AG08396 (cell line): ENCODE measurements around the gene ARHGDIB.

Source experiments
- DNase-seq: peaks from one replicate; pipeline ENCODE4 v3.0.0; 2012; ENCODE audit warnings: low spot score, mixed read lengths

ARHGDIB gene

DNA sequence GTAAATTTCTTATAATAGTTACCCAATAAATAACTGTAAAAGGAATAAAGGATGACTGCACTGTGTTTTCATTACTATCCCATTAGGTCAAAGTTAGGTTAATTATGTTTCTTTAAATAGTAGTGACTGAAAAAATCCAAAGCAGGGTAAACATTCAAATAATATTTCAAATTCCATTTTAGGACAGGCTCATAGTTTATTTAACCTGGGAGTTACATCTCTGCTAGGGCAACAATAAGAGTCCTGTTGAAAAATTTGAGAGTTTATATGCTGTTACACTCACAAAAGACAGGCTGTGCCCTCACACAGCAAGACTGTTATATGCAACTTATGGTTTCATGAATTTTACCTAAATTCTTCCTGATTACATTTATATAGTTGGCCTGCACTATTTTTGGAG is 31.1 kb downstream of the ARHGDIB start:
- no peak for DNase-seq

DNA sequence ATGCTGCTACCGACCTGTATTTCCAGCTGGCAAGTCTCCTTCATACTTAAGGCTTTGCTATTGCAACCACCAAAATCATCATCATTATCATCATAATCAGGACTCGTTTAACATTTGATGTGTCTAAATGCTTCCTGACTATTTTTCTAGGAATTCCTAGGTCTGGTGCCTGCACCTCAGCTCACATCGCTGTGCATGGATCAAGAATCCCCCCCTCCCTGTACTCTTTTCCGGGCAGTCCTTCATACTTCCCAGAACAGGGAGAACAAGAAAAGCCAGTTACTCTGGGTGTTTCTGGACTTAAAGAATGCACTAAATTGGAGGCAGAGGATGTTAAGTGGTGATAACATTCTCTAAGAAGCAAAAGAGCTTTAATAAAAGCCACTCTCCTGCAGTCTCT is 32.5 kb downstream of the ARHGDIB start:
- no peak for DNase-seq

DNA sequence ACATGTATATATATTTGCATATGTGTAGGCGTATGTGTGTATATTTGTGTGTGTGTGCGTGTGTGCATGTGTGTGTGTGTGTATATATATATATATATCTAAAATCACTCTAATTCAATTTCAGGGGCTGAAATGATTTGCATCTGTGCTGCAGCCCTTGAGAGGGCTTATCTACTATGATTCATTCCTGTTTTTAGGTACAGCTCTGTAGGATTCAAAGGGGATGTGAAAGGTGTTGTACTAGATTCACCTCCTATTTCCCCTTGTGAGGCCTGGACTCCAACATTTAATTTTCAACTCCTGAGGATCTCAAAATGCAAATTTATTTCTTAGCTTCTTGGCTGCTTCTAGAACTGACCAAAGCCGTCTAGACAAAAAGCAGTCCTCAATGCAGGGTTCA is 34.1 kb downstream of the ARHGDIB start:
- DNase-seq = no peak

DNA sequence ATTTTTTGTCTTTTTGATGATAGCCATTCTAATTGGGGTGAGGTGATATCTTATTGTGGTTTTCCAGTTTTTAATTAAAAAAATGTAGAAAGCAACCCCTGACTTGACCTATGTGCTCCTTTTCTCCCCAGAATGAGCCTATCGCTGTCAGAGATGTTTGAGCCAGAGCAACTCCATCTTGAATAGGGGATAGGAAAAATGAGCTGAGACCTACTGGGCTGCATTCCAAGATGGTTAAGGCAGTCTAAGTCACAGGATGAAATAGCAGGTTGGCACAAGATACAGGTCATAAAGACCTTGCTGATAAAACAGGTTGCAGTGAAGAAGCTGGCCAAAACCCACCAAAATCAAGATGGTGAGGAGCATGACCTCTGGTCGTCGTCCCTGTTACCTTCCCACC is 36.9 kb downstream of the ARHGDIB start:
- no peak for DNase-seq

DNA sequence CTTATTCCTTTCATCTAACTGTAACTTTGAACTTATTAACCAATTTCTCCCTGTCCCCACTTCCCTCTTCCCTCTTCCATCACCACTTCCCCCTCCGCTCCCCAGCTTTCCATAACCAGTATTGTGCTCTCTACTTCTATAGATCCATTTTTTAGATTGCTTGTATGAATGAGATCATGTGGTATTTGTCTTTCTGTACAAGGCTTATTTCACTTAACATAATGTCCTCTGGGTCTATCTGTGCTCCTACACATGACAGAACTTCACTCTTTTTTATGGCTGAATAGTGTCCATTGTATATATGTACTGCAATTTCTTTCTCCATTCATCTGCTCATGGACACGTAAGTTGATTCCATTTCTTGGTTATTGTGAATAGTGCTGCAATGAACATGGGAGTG is 37.5 kb downstream of the ARHGDIB start:
- no peak for DNase-seq

DNA sequence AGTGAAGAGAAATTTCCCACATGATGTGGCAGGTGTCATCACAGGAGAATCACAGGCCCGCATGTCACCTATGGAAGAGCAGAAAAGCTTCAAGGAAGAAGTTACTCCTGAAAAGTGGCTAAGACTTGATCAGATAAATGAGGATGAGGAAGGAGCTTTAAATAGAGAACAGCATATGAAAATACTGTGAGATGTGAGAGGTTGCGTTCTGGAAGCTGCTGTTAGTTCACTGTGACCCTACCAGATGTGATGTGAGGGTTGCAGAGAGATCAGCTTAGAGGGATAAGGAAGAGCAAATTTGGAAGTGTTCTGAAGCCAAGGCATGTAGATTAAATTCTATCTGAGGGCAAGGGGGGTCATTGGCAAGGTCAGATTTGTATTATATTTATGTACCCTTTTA is 40.2 kb downstream of the ARHGDIB start:
- DNase-seq = no peak

DNA sequence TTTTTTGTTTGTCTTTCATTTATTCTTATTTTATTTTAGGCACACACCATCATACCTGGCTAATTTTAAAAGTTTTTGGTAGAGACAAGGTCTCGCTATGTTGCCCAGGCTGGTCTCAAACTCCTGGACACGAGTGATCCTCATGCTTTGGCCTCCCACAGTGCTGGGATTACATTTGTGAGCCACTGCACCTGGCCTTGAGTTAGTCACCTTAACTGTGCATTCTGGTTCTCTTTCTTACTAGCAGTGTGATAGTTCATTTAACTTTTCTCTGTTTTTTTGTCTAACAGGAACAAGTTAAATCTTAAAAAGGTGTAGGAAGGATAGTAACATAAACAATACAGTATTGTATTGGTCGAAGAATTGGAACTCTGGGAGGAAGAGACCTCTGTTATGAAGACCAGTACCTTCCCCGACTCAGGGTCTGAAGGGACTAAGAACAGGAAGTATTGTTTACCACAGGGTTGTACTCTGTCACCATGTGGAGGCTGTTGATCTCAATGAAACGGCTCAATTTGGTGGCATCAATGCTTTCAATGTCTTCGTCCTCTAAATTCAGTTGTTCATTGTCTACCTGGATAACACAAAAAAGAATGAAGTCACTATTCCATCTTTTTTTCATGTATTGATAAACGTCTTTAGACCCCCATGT is 40.8 kb downstream of the ARHGDIB start:
- no peak for DNase-seq

DNA sequence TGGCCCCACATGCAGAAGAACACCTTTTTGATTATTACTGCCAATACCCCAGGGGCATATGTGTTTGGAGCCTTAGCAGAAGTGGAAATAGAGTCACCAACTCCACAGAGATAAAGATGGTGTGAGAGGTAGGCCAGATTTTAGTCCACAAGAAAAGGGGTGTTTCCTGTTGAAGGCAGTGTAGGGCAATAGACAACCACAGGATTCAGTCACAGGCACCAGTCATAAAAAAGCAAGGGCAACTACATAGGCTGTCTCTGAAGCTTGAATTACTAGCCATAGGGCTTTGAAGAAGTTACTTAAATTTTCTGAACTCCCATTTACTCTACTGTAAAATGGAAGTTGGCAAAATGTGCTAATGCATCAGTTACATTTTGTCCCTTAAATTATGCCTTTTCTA is 41.9 kb downstream of the ARHGDIB start:
- DNase-seq = no peak

DNA sequence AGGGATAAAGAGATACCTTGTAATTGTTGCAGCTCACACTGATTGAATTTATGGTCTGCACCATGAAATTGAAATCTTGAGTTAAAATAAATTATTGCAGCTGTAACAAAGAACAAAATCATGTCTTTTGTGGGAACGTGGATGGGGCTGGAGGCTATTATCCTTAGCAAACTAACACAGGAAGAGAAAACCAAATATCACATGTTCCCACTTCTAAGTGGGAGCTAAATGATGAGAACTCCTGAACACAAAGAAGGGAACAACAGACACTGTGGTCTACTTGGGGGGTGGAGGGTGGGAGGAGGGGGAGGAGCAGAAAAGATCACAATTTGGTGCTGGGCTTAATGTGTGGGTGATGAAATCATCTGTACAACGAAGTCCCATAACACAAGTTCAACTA is 45.7 kb downstream of the ARHGDIB start:
- no peak for DNase-seq

DNA sequence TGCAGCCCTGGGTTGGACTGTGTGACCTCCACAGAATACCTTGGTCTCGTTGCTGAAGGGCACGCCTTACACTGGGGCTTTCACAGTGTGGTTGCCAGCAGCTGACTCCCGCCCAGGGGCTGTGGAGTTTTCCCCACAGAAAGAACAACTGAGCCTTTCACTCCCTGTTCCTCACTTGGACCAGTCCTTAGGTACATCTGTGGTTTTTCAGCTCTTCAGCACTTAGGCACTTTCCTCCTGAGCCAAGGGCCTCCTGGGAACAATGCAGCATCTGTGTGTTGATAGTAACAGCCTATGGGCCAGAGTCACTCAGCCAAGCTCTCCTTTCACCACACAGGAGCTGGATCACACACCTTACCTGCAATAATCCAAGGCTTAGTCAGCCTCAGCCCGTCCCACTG is 48.0 kb downstream of the ARHGDIB start:
- DNase-seq = no peak

DNA sequence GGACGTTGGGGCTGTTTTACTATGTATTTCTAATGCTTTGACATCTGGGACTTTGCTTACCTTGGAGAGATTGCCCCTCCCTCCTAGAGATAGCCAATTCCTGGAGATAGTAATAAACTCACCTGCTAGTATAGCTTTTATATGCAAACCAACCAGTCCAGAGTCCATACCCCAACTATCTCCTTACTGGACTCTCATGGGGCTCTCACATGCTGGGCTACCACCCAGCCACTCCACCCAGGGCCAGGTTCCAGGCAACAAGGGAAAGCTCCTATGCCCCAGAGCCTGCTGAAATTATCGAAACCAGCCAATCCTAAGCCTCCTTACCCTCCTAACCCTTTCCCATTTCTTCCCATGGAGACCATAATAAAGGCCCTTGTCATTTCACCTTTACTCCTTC is 50.3 kb downstream of the ARHGDIB start:
- no peak for DNase-seq

DNA sequence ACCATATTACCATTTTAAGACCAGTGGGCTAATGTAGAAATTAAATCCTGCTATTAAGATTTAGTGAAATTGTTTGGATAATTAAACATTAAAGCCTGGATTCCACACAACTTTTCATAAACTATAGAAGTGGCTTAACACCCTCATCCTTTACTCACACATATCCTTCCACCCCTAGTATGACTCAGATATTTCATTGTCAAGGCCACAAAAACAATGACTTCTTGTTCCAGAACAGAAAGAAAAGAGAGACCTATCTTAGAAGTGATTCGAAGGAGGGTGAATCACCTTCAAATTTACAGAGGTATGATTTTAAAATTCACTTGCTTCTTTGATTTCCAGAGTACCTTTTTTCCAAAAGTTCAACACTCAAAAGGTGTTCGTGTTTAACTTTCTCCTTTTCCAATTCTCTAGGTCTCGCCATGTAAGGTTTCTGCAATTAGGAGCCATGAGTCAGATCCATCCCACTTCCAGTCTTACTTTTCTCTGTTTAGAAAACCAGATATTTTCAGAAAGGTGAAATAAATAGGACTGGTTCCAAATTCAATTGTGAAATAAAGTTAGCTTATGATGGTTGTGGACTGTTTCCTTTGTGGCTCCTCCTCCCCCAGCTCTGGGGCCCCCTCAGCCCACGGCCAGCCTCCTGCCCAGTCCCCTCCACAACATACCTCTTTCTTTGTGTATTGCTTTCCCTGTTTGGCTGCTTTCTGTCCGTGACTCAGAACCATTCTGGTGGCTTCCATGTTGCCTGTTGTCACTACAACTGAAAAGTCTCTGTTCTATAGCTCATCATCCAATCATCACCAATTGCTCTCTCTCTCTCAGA is 51.1 kb downstream of the ARHGDIB start:
- no peak for DNase-seq

DNA sequence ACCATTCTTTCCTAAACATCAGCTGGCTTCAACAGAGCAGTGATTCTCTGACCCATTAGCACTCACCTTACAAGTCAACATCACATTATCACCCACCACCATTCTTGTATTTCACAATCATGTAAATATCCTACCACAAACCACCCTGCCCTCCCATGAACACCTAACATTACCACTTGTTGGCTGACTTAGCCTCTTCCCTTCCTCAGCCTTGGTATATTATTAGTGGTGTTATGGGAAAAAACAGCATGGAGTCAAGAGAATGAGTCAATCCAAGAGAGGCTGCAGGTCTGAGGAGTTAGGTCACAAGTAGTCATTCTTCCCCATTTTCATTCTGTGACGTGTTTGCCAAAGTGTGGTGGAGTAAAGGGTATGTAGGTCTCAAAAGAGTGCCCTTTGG is 53.4 kb downstream of the ARHGDIB start:
- DNase-seq = no peak

DNA sequence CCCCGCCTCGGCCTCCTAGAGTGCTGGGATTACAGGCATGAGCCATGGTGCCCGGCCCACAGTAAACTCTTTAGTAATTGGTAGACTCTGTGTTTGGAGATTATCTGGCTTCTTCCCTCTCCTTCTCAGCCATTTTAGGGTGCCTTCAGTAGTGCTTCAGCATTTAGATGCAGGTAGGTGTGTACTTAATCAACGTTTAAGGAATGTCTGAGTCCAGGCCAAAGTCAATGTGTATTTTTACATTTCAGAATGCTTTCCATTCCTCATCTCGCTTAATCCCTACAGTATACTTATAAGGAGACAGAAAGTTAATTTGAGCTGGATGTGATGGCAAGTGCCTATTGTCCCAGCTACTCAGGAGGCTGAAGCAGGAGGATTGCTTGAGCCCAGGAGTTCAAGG is 55.3 kb downstream of the ARHGDIB start:
- no peak for DNase-seq

DNA sequence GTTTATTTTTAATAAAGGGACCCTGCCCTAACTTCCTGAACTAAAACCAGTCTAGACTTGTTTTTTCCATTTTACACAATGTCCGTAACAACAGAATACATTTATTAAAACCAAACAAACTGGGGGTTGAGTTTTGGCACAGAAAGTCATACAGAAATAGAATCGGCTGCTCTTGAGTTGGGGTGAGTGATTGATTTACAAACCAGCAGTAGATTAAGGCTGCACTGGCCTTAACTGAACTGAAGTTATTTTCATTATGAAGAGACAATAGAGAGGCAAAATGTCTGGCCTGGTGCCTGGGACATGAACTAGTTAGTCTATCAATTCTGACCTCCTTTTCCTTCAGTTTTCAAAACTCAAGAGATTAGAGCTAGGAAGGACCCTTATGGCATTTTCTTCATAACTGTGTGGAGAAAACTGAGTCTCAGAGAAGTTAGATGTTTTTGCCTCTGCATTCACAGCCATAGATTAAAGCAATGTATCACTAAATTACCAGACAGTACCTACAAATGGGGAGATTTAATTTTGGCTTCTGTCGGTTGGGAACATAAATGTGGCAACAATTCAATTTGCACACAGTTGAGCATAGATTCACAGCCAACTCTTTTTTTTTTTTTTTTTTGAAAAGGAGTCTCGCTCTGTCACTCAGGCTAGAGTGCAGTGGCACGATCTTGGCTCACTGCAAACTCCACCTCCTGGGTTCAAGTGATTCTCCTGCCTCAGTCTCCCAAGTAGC is 56.0 kb downstream of the ARHGDIB start:
- DNase-seq = no peak

DNA sequence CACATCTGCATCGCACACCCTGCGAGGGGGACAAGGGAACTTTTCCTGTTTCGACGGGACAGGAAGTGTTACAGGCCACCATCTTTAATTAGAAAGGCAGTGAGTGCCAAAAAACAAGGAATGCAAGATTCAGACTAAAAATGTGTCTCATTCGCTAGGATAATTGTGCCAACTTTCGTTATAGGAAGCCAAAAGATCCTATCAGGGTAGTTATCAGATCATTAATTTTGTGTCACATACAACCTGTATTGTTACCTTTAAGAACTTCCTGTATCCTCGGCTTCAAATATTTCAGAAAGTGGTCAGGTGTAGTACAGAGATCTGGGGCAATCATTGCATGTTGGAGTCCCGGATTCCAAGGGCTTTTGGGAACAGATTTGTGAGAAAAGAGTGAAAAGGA is 56.5 kb downstream of the ARHGDIB start:
- no peak for DNase-seq

DNA sequence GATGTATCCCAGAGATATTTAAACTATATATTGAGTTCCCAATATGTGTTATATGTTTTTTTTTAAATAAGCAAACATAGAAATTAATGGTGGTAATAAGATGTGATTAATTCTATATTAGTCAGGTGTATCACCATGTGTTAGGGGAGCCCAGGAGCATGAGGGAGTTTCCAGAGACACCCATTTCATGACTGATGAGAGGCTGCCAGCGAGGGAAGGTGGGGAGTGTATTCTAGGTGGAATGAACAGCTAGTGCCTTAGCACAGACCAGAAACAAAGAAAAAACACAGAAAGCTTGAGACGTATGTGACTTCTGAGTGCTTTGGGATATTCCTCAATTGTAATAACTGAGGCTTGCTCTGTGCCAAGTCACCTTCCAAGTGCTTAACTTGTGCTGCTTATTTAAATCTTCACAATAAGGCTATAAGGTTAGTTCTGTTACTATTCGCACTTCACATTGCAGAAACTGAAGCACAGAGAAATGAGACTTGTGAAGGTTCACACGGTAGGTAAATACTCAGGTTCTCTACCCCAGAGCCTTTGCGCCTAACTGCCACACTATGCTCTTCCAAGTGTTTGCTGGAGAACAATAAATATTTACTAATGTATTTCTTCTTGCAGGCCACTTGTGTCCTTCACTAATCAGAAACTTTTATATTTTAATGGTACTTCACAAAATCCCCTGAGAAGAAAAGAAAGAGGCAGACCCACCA is 57.9 kb downstream of the ARHGDIB start:
- no peak for DNase-seq

DNA sequence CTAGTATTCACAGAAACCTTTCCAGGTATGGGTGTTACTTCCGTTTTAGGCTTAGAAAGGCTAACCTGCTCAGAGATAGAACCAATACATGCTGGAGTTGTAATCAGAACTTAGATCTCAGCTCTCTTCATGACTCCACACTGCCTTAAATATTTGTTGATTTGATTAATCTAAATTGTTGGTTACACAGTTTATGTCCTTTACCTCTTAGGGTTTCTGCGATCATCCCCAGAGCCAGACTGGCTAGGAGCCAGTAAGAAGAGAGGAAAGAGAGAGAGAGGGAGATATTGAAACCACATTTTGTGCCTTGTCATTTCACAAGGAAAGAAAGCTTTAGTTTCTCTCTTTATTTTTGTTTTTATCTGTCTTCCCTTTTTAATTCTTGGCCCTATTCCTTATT is 58.9 kb downstream of the ARHGDIB start:
- no peak for DNase-seq

DNA sequence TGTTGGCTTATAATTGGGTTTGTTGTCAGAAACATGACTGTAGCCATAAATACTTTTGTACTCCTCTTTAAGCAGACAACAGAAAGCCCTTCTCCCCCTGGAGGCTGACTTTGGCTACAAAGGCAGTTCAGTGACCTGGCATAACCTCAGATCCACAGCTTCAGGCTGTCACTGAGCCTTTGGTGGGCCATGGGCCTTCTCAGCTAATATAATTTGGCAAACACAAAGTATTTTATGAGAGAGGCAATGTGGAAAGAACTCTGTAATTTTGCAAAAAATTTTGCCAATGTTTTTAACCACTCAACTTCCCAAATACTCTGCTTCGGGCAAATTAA is 60.2 kb downstream of the ARHGDIB start:
- DNase-seq = no peak

DNA sequence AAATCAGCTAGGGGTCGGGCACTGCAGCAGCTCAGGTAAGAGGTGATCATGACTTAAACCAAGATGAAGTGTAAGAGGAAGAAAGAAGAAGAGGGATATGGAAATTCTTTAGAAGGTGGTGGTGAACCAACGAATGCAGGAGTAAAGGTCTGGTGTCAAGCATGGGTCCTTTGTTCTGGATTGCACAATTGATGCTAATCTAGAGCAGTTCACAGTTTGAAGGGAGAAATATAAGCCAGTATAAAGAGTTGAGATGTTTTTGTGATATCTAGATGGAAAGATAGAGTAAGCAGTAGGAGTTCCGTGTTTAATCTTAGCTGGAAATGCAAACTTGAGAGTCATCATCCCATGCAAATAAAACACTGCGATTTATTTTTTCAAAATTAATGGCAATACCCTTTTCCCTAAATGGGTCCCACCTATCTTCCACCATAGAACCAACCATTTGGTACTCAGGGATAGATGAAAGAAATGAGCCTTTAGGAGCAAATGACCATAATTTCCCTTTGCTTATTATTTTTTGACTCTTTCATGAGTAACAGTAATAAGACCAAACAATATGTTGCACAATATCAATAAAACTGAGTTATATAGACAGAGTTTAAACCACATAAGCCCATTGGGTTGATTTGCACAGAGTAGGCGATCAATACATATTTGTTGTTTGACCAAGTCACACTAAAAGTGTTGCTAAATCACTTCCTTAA is 60.7 kb downstream of the ARHGDIB start:
- DNase-seq = no peak

DNA sequence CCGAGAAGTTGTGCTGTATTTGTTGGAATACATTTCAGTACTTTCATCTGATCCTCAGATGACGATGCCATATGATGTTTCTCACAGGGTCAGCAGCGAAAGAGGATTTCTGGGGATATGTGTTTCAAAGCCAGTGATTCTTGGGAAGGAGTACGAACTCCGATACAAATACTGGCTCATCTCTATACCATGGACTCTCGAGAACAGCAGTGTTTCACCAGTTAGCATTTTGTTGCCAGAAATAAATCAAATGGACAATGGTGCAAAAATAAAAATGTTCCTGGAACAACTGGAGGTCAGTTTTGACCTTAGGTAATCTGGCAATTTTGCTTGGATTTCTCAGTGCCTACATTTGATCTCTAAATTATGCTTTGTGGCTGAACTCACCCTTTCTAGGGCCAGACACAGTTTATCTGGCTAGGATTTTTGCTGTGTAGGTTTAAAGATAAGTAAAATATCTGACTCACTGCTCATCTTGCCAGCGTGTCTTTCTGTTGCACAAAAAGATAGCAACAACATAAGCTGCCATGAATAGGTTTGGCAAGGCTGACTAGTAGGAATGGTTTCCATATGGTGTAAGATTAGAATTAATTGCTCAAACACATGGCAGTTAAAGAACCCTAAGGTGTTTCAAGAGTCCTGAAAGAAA is 64.8 kb downstream of the ARHGDIB start:
- no peak for DNase-seq
